IPS-NIHi11 (cell line): ENCODE data around the gene MARCHF3.
"Not testable (repeated sequence)": the region's sequence is repeated elsewhere in the genome, so short reads cannot be mapped to it uniquely, and the experiment has no call there.

Source experiments
- DNase-seq: peaks from one replicate; pipeline ENCODE4 v3.0.0; 2012; ENCODE audit warnings: mixed read lengths, low spot score

The MARCHF3 gene

DNA sequence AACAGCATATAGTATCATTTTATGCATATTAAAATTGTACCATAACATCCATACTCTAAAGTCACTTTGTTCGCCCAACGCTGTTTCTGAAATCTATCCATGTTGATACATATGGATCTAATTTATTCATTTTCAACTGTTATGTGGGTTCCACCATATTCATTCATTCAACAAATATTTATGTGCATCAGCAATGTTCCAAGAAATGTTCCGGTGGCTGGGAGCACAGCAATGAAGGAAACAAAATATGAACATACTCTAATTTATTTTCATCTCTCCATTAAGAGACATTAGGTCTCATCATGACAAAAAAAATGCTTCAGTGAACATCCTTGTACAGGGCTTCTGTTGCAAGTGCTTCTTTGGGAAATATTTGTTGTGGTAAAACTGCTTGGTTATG lies 75.4 kb downstream of the MARCHF3 start:
- no peak for DNase-seq

DNA sequence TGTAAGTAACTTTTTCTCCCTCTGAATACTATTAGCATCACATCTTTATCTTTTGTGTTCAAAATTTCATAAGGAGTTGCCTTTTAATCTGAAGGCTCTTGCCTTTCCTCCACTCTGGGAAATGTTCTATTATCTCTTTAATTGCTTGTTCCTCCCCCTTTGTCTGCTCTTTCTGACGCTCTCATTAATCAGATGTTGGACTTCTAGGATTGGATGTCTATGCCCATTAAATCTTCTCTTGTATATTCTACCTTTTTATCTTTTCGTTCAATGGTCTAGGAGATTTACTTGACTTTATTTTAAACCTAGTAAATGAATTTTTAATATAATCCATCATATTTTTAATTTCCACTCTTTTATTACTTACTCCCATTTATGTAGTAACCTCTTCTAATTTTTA lies 76.7 kb downstream of the MARCHF3 start:
- DNase-seq: no peak

DNA sequence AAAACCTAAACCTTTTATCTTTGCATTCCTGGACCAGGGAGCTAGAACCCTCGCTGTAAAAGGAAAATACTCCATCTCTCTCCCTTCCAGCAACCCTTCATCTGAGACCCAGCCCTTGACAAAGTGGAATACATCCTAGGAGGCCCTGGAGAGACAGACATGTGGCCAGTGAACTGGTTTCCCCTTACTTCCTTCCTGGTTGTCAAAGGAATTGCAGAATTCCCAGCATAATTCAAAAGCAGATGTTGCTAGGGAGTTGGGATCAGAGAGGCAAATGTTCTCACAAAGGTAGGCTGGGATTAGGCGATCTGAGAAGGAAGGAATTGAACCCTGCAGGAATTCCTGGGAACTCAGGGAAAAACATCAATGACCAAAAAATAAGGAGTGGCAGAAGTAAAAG lies 80.9 kb downstream of the MARCHF3 start:
- no peak for DNase-seq

DNA sequence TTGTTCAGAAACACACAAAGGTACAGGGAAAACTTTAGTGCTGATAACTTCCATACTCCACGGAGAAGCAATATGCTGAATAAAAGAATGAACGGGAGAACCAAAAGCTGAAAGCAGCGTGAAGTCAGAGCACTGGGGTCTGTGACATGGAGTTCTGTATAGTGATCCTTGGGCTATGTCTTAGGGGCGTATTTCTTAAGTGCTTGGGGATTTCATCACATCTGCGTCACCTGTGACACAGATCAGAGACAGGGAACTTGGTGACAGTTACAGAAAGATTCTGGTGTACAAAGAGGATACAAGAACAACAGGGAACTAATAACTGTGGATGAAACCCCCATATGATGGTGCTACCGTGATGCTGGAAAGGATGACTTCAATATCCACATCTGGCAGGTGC lies 81.9 kb downstream of the MARCHF3 start:
- no peak for DNase-seq

DNA sequence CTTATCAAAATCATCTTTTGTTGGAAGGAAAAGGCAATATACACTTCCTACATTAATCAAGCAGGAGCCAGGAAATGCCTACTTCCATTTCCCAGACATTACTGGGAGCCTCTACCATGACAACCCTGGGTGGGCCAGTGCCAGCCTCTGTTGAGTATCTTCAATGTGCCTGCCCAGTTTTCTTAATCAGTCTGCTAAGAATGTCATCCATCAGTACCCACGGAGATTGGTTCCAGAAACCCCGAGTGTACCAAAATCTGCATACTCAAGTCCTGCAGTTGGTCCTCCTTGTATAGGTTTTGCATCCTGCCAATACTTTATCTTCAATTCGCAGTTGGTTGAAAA lies 82.4 kb downstream of the MARCHF3 start:
- DNase-seq: no peak

DNA sequence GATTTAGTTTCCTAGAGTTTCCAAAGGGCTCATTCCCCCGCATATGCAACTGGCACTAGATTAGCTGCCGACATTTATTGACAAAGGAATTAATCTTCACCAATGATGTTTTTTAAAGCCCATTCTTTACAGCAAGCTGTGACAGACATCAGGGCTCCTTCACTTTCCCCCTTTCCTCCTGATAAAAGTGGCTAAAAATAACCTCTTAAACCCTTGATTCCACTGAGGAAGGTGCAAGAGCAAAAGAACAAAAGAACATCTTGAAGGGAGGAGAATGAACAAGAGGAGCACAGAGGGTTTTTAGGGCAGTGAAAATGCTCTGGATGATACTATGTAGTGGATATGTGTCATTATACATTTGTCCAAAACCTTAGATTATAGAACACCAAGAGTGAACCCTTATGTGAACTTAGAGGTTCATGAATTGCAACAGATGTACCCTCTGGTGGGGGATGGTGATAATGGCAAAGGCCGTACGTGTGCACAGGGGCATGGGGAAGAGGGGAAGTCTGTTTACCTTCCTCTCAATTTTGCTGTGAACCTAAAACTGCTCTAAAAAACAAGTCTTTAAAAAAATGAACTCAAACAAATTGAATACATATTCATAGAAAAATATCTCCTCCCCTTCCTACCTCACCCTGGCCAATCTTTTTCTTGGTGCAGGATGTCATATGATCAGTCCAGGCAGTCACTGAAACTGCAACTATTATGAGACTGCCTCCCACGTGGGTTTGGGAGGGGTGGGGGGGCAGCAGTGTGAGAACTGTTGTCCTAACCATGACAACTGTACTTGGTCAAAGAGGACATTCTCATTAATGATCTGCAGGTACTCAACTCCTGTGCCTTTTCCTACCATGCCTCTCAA lies 83.0 kb downstream of the MARCHF3 start:
- no peak for DNase-seq

DNA sequence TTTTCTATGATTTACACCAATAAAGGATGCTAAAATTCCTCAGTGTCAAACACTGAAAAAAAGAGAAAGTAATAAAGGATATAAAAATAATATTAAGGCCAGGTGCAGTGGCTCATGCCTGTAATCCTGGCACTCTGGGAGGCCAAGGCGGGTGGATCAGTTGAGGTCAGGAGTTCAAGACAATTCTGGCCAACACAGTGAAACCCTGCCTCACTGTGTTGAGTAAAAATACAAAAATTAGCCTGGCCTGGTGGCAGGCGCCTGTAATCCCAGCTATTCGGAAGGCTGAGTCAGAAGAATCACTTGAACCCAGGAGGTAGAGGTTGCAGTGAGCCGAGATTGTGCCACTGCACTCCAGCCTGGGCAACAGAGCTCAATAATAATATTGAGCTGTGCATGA lies 87.5 kb downstream of the MARCHF3 start:
- DNase-seq: not testable (repeated sequence)

DNA sequence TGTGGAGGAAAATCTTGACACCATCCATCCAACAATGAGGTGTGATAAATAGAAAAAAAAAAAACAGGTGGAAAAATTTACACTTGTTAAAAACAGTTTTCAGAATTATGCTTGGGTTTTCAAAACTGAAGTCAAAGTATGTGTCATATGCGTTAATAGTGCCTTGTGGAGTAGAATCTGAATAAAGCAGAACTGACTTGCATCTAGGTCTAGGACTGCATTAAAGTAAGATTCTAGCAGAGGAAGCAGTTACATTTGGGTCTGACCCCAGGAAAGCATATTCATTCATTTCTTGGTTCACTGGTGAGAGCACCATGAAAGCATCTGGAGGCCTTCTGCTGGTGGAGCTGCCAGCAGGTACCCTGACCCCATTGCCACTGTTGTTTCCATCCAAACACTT lies 89.0 kb downstream of the MARCHF3 start:
- DNase-seq: no peak

DNA sequence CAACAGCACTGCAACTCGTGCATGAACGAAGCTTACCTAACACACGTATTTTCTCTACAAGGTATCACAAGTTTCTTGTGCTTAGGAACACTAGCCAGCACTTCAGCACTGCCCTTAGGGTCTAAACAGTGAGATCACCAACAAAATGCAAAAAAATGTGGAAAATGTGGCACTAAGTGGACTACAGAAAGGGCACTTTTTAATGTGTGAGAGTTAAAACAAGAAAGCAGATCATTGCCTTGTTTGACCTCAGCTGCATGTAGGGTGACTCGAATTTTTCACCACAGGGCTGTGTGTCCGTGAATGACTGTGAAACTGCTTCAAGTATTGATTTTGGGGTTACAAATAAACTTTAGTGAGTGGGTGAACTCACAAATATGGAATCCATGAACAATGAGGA lies 90.5 kb downstream of the MARCHF3 start:
- DNase-seq: no peak

DNA sequence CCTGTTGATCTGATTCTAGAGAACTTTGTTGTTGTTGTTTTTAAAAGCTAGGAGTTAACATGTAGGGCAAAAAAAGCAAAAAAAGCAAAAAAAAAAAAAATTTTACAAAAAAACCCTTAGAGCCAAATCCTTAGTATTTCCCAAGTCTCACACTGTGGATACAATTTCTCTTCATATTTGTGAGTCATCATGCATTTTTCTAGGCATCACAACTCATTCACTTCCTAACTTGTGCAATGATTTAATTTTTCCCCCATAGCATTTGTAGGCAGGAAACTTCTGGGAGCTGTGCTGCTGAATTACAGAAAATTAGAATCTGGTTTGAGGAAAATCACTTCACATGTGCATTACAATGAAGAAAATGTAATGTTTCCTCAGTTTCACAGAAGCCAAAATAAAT lies 91.9 kb downstream of the MARCHF3 start:
- no peak for DNase-seq

DNA sequence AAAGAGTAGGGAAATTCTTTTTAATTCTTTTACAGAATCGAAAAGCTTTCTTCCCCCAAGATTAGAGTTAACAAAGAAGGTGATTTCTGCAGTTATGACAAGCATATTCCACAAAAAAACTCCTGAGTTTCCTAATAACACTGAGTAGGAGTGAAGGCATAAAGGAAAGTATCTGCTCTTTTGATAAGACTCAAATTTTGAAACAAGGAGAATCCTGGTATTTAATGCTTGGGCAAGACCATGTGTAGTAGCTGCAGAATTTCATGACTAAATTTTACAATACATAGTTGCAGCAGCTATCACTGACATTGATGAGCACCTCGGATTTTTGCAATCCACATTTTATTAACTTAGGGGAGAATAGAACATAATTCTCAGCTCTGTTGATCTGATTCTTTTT lies 92.6 kb downstream of the MARCHF3 start:
- DNase-seq: no peak

DNA sequence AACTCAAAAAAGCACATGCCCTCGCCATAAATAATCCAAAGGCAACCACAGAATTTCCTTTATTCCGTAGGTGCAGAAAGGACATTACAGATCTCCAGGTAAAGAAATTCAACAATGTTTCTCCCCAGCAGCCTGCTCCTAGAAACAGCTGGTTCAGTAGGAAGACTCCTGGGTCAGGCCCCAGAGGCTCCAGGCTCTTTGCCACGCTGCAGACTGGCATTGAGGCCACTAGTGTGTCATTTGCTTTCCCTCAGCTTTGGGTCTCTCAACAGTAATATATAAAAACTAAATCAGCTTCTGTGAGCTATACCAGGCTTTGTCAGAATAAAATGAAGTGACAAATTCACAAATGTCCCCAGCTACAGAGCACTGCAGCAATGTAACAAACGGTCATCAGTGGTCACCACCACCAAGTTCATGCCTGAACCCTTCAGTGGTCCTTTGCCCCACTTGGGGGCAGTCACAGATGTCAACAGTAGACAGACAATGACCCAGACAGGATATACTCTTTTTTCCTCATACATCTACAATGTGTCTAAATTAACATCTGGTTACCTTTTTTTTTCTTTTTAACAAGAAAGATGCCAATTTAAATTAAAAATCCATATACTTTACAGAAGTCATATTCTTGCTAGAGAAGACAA lies 93.5 kb downstream of the MARCHF3 start:
- no peak for DNase-seq

DNA sequence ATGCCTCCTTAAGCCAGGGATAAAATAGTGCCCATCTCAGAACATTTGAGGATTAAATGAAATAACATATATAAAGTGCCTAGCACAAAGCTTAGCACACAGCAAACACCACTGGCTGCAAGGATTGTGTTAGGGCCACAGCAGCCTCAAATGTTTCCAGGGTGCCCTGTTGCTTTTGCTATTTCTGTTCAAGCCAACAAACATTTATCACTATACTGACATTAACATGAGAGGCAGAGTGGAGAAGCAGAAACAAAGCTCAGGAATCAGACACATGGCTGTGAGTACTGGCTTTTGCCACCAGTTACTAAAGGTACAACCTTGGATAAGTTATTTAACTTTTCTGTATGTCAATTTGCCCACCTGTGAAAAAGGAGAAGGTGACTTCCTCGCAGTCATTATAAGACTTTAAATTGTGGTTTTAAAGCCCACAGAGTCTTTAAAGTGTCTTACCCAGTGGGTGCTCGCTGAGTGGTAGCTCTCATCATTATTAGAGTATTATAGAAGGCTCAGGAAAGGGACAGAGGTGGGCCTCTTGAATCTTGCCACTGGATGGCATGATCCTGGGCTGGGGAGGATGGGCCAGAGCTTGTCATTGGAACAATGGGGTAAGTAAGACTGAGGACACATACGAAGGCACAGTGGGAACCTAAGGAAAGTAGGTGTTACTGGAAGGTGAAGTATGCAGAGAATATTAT lies 98.2 kb downstream of the MARCHF3 start:
- DNase-seq: no peak

DNA sequence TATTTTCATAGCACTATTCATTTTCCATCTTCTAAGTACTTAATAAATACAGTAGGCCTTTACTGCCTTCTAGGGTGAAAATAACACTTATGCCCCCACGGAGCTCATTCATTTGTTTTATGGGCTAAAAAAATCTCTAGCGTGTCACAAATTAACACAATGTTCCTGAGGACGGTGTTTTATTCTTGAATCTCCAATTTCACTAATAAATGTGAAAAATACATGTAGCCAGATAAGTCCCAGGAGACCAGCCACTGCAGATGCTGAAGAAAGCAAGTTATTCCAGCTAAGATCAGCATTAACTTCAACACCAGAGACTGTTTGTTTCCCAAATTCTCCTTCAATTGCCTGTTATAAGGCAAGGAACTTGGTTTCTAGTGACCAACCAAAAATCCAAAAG lies 102.3 kb downstream of the MARCHF3 start:
- no peak for DNase-seq

DNA sequence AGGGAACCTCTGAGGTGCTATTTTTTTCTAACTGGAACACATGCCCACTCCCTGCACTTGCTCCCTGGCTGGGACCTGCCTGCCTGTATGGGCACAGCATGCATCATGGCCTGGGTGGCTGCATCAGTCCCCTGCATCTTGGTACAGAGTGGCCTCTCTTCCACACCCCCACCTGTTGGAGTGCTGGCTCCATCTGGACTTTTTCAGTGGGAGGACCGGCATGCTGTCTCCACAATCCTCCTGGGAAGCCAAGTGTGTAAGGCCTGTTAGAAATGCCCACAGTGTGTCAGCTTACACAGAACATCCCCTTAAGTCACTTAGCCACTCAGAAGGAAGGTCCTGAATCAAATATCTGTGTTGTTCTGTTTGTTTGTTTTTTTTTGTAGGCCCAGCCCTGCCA lies 102.9 kb downstream of the MARCHF3 start:
- DNase-seq: no peak

DNA sequence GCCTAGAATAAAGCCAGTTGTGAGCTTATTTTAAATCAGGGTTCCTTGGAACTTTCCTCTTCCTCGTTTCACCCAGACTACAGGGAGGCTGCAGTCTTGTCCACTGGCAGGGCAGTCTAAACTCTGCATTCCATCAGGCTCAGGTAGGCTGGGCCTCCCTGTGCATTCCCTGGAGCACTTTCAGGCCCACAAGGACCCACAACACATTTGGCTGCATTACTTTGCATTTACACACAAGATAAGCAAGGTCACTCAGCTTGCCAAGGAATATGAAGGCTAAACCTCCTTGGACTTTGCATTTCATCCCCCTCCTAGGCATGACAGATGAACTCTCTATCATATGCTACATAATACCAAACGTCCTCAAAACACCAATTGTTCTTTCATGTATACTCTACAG lies 104.2 kb downstream of the MARCHF3 start:
- DNase-seq: no peak

DNA sequence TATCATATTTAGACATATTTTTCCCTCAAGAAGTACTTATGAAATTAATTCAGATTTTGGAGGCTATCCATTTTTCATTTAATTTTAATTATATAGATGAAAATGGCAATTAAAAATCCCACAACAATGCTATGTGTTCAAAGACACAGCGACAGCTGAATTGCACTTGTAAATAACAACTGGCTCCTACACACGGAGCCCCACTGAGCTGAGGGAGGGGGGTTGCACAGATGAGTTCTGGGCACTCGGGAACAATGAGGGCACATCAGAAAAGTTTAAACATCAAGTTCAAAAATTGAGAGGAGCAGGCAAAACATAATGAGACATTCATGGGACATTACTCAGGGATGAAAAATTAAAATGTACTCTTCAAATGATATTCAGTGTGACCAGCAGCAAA lies 104.9 kb downstream of the MARCHF3 start:
- no peak for DNase-seq

DNA sequence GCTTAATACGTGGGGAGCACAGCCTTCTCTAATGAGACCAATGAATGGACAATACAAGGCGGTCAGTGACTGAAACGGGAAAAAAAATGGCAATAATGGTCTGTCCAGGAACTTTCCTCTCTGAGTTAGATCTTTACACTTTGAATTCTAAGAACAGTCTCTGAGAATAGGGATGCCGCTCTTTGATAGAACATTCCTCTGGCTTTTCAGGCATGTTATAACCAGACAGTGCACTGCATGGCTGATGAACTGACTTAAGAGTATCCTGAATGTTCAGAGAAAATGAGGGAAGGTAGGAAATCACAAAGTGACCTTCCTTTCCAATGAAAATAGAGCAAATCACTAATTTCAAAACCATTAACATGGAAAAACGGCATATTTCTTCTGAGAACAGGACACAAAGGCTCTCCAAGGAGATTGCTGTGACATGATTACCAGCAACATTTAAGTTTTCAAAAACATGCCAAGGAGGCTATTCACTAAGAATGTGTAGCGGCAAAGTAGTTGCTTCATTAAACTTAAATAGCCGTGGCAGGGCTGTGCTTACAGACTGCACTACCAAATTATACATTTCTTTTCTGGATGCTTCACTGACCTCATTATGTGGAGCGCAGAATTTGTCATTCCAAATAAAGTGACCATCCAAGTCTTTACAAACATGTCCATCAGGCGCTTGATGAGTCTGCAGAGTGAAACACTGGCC lies 105.9 kb downstream of the MARCHF3 start:
- no peak for DNase-seq

DNA sequence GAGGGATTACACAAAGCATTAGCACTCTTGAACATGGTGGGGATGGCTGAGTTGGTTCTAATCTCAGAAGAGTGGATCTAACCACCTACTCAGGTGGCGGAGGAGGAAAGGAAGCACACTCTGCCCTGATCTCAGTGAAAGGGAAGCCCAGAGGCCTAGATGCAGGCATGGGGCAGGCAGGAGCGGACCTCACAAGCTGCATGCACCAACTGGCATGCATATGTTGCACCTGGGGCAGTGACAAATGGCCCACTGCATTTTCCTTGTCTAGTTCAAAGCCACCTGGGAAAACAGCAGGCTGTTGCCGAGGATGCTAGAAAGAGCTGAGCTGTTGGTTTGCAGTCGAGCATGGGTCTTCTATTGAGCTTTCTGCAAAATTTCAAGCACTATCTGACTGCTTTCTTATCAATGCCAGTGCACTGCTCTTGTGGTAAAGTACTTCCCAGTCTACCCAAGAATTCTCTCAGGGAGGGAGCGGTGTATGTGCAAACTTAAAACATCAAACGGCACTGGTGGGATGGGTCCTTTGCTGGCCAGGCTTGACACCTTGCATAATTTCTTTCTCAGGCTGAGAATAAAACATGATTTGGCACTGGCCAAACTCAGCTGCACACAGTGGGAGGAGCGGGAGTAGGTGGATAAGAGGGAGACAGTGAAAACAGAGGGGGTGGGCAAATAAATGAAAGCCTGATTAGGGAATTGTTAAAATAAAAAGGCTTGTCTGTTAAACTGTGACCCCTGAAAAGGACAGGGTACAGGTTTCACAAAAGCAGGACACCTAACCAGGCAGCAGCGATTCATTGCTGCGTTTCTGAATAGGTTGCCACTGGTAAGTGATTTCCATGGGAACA lies 108.9 kb downstream of the MARCHF3 start:
- no peak for DNase-seq

DNA sequence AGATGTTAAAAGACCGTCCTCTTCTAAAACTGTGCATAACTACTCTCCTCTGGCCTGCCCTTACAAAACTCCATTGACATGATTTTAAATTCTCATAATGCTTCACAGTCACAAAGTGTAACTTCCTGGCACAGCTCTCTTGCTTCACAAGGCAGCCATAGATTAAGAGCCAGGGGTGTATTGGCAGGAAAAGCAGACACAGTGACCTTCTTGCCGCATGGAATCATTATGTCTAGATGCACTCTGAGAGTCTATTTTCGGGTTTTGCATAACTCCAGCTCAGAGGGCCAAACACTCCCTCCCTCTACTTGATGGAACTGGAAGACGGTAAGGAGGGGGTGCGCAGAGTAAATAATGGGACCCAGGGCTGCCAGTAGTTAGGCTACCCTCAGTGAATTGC lies 110.1 kb downstream of the MARCHF3 start:
- no peak for DNase-seq

DNA sequence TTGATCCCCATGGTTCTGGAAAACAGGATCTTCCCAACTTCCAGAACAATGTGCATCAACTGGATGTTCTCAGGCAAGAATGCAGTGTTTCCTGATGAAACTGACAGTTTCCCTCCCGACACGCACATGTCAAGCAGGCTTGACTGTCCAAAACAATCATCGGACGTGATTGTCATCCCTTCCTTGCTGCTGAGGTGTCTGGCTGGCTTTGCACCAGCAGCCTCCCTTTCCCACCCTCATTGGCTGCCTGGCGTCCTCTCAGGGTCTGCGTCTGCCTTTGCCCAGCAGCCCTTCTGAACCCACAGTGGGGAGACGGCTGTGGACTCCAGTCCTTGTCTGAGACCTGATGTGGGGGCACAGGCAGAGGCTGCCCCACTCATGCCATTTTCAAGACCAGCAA lies 110.8 kb downstream of the MARCHF3 start:
- no peak for DNase-seq

DNA sequence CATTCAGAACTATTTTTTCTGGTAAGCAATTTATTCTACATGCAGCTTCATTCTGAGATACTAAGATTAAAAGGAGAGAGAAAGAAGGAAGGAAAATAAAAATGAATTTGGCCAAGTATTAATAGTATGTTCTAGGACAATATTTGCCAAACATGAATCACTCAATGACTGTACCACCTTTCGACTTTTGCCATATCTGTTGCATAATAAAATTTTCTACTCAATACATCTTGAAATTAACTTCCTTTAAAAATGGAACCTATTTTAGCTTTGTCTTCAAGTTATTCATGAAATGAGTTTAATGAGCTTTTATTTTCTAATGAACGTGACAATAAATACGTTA lies 111.8 kb downstream of the MARCHF3 start:
- no peak for DNase-seq
